GM21576 (cell line): ENCODE results near the gene LEMD2.
A peak's percentile ranks its signal among the peaks of the same experiment; 100 is the strongest.
"Not testable (repeated sequence)": the region's sequence is repeated elsewhere in the genome, so short reads cannot be mapped to it uniquely, and the experiment has no call there.

Experiments
- ATAC-seq: cut with Tn5 transposase; IDR thresholded peaks from one replicate; pipeline ENCODE4 v1.9.1; 2021; ENCODE audit warnings: mild to moderate bottlenecking, moderate library complexity; ENCODE audit not compliant: unreplicated experiment

The LEMD2 gene

GRCh38 chr6:33788694-33789549 lies at the start of gene LEMD2:
LEMD2 (minus strand) TSS chr6:33789130; CDS start chr6:33789116, 14 bp downstream.
- peak; percentile 79 for ATAC-seq

GRCh38 chr6:33837971-33838665 lies 49.2 kb upstream of the LEMD2 start:
- no peak for ATAC-seq

- no peak for ATAC-seq
Observed at GRCh38 chr6:33836806-33837469, 48.0 kb upstream of the LEMD2 start.

- no peak for ATAC-seq
Observed at GRCh38 chr6:33834401-33835392, 45.8 kb upstream of the LEMD2 start.

GRCh38 chr6:33833599-33833998 lies 44.7 kb upstream of the LEMD2 start:
- no peak for ATAC-seq

- ATAC-seq: not testable (repeated sequence)
Observed at GRCh38 chr6:33832831-33833230, 43.9 kb upstream of the LEMD2 start.

GRCh38 chr6:33831725-33832124 lies 42.8 kb upstream of the LEMD2 start:
- not testable (repeated sequence) for ATAC-seq

- ATAC-seq: no peak
Observed at GRCh38 chr6:33830635-33831240, 41.8 kb upstream of the LEMD2 start.

- ATAC-seq: no peak
Observed at GRCh38 chr6:33828764-33829731, 40.1 kb upstream of the LEMD2 start.

GRCh38 chr6:33828452-33828763 lies 39.5 kb upstream of the LEMD2 start:
- ATAC-seq: no peak

GRCh38 chr6:33827546-33828451 lies 38.9 kb upstream of the LEMD2 start:
- no peak for ATAC-seq

- ATAC-seq: no peak
Observed at GRCh38 chr6:33826537-33826936, 37.6 kb upstream of the LEMD2 start.

- no peak for ATAC-seq
Observed at GRCh38 chr6:33824461-33825154, 35.7 kb upstream of the LEMD2 start.

GRCh38 chr6:33823806-33824205 lies 34.9 kb upstream of the LEMD2 start:
- no peak for ATAC-seq

GRCh38 chr6:33822575-33823395 lies 33.9 kb upstream of the LEMD2 start:
- ATAC-seq: no peak

- ATAC-seq: no peak
Observed at GRCh38 chr6:33820784-33821520, 32.0 kb upstream of the LEMD2 start.
